ENCODE data around the gene ZNF664.
A peak's percentile ranks its signal among the peaks of the same experiment; 100 is the strongest.

Gene ZNF664

GRCh38 chr12:123997908-123998307 lies 24.9 kb downstream of the ZNF664 start:
- DNase-seq (ENCODE audit: insufficient read length) (no peak), FAIRE-seq (no peak)
- TF ChIP-seq TAF1 (IDR thresholded peaks at IDR 0.05; ENCODE audit: borderline replicate concordance, low read depth, low read length) = no peak
- no peak for TF ChIP-seq POLR2A (IDR thresholded peaks at IDR 0.05; ENCODE audit: low read depth, low read length)
- no peak for TF ChIP-seq POLR2AphosphoS5 (IDR thresholded peaks at IDR 0.05; ENCODE audit: low read depth, low read length)

DNA sequence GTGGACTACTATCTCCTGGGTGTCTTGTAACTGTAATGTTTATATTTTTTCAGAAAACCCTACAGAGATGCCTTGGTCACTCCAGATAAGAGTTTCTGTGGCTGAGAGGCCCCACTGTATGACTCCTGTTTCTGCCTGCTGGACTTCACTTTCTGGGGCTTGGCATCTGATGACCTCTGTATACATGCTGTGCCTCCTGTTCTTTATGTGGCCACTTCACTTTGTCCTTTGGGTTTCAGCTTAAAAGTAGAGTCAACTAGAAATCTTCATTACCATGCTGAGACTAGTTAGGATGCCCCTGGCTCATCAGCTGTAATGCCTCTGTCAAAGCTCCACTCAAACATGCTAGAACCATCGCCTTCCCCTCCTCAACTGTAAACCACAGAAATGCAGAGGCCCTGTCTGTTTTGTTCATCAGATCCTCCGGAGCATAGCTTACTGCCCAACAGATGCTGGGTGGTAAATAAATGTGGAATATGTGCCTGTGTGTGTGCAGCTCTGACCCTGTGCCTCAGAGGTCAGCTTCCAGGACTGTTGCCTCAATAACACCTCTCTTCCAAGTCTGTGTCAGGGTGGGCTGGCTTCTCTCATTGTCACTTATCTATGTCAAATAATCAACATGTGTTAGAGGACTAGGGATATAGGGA lies 25.5 kb downstream of the ZNF664 start:
- DNase-seq (ENCODE audit: insufficient read length) = no peak
- FAIRE-seq = no peak
- no peak for TF ChIP-seq POLR2AphosphoS5 (IDR thresholded peaks at IDR 0.05; ENCODE audit: low read depth, low read length)
- TF ChIP-seq TAF1 (IDR thresholded peaks at IDR 0.05; ENCODE audit: borderline replicate concordance, low read depth, low read length) = no peak

GRCh38 chr12:123998991-123999359 lies 26.0 kb downstream of the ZNF664 start:
- DNase-seq (ENCODE audit: insufficient read length) (no peak), FAIRE-seq (no peak)
- TF ChIP-seq TAF1 (IDR thresholded peaks at IDR 0.05; ENCODE audit: borderline replicate concordance, low read depth, low read length) (no peak), POLR2AphosphoS5 (IDR thresholded peaks at IDR 0.05; ENCODE audit: low read depth, low read length) (no peak), POLR2A (IDR thresholded peaks at IDR 0.05; ENCODE audit: low read depth, low read length) (no peak)

- no peak for DNase-seq (ENCODE audit: insufficient read length)
- TF ChIP-seq POLR2AphosphoS5 (IDR thresholded peaks at IDR 0.05; ENCODE audit: low read depth, low read length) = no peak
- TF ChIP-seq TAF1 (IDR thresholded peaks at IDR 0.05; ENCODE audit: borderline replicate concordance, low read depth, low read length) = no peak
- TF ChIP-seq POLR2A (IDR thresholded peaks at IDR 0.05; ENCODE audit: low read depth, low read length) = no peak
- FAIRE-seq = no peak
These were observed 27.1 kb downstream of the ZNF664 start for GRCh38 chr12:124000111-124000510.

DNA sequence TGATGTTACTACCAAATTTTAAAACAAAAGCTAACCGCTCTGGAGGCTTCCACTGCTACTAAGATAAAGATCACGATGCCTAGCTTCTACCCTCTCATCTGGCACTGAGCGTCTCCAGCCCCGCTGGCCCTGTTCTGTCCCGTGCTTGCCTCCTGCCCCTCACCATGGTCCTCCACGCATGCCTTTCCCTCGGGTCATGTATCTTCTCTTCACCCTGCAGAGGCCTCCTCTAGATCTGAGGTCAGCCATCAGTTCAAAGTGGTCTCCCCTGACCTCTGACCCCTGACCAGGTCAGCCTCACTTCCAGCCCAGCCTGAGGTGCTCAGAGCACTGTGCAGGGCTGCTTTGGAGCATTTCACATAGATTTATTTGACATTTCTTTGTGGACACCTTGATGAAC lies 28.3 kb downstream of the ZNF664 start:
- no peak for DNase-seq (ENCODE audit: insufficient read length)
- no peak for TF ChIP-seq TAF1 (IDR thresholded peaks at IDR 0.05; ENCODE audit: borderline replicate concordance, low read depth, low read length)
- FAIRE-seq = no peak

DNA sequence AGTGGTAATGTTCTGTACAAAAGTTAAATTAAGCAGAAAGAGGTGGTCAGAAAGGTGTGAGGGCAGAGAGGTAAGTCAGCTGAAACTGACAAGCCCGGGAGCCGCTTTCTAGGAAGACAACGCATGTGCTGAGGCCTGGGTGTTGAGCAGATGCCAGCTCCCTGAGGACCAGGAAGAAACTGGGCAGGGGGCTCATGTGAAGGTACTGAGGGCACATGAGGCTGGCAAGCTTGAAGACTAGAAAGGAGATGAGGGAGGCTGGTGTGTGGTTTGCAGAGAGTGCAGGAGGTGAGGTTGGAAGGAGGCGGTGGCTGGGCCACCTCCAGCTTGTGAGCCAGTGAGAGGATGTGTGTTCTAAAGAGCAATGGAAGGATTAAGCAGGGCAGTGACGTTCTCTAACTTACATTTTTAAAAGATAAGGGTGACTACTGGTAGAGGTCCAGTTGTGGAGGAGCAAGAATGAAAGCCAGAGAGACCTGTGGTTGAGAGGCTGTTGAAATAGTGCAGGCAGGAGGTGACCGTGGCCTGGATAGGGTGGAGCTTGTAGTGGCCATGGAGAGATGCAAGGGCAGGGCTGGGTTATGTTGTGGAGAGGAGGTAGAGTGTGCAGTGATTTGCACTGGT lies 29.1 kb downstream of the ZNF664 start:
- DNase-seq (ENCODE audit: insufficient read length) = no peak
- no peak for FAIRE-seq
- no peak for TF ChIP-seq POLR2AphosphoS5 (IDR thresholded peaks at IDR 0.05; ENCODE audit: low read depth, low read length)
- TF ChIP-seq TAF1 (IDR thresholded peaks at IDR 0.05; ENCODE audit: borderline replicate concordance, low read depth, low read length) = no peak
- no peak for TF ChIP-seq POLR2A (IDR thresholded peaks at IDR 0.05; ENCODE audit: low read depth, low read length)

GRCh38 chr12:124002654-124003053 lies 29.6 kb downstream of the ZNF664 start:
- FAIRE-seq (no peak), DNase-seq (ENCODE audit: insufficient read length) (no peak)
- TF ChIP-seq TAF1 (IDR thresholded peaks at IDR 0.05; ENCODE audit: borderline replicate concordance, low read depth, low read length) = no peak
- TF ChIP-seq POLR2AphosphoS5 (IDR thresholded peaks at IDR 0.05; ENCODE audit: low read depth, low read length) = no peak
- TF ChIP-seq POLR2A (IDR thresholded peaks at IDR 0.05; ENCODE audit: low read depth, low read length) = no peak

- TF ChIP-seq POLR2A (IDR thresholded peaks at IDR 0.05; ENCODE audit: low read depth, low read length) (no peak), TAF1 (IDR thresholded peaks at IDR 0.05; ENCODE audit: borderline replicate concordance, low read depth, low read length) (no peak)
- FAIRE-seq (no peak), DNase-seq (ENCODE audit: insufficient read length) (no peak)
These were observed 31.3 kb downstream of the ZNF664 start for GRCh38 chr12:124004233-124004875.

DNA sequence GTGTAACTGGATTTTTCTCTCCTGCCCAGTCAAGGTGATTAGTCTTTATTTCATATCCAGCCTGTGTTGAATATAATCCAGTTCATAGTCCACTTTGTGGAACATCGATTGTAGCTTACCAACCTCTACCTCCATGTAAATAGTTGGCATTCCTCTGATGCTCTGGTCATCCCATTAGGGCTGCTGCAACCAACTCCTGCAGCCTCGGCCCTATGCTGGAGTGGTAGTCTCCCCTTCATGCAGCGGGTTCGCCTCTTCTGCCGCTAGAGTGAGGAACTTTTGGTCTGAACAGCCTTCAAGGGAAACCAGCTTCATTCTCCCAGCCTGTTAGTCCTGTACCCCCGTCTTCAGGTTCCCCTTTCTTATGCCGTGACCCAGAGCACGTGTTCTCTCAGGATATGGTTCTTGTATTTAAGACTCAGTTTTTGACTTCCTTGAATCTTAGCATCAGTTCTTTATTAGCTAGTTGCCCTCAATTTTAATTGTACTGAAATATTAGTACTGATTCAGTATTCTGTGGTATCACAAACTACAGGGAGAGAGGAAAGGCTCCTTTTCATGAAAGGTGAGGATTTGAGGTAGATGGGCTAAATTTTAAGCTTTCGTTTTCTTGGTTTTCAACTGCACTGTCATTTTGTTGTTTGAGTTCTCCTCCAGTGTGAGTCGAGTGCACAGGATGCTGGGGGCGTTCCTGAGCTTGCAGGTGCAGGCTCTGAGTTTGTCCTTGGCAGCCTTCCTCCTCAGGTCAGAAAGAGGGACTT lies 33.2 kb downstream of the ZNF664 start:
- peak; percentile 34 for DNase-seq (ENCODE audit: insufficient read length)
- TF ChIP-seq POLR2A (IDR thresholded peaks at IDR 0.05; ENCODE audit: low read depth, low read length) = no peak
- TF ChIP-seq POLR2AphosphoS5 (IDR thresholded peaks at IDR 0.05; ENCODE audit: low read depth, low read length) = no peak
- no peak for TF ChIP-seq TAF1 (IDR thresholded peaks at IDR 0.05; ENCODE audit: borderline replicate concordance, low read depth, low read length)
- FAIRE-seq = peak; percentile 80

DNA sequence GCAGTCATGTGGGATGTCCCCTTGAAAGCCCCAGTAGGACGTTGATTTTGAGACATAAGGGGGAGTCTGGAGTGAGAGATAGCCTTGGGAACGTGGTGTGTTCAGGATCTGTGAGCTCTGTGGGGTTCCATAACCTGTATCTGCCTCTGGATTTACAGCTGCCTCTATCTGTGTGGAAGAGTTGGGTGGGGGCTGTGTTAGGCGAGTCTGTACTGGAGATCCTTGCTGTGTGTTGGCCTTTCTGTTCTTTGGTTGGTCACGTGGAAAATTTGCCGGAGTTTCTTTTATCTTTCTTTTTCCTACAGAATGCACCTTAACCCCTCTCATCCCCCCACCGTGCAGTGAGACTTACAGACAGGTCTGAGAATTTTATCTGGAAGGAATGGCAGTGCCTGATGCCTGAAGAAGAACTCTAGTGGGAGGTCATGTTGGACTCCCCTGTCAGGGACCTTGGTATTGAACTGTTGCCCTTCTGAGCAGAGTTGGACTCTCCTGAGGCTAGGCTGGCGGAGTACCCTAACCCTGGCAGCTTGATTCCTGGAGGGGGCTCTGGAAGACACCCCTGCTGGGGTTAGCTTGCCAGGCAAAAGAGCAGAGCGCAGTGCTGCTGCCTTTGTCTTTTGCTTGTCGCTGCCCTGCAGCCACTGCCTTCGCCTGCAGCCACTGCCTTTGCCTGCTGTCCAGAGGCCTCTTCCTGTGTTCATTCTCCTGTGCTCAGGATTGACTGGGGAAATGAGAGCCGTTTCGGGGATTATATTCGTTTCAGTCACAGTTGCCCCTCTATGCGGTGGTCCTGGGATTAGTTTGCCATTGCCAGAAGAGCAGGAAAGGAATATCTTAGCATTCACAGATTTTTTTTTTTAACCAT lies 34.1 kb downstream of the ZNF664 start:
- DNase-seq (ENCODE audit: insufficient read length) (no peak), FAIRE-seq (no peak)
- TF ChIP-seq POLR2A (IDR thresholded peaks at IDR 0.05; ENCODE audit: low read depth, low read length) = no peak
- no peak for TF ChIP-seq POLR2AphosphoS5 (IDR thresholded peaks at IDR 0.05; ENCODE audit: low read depth, low read length)
- TF ChIP-seq TAF1 (IDR thresholded peaks at IDR 0.05; ENCODE audit: borderline replicate concordance, low read depth, low read length) = no peak

Measured in GM12892 (cell line).